Measurements from ENCODE around the gene ENGASE.

ENGASE gene

DNA sequence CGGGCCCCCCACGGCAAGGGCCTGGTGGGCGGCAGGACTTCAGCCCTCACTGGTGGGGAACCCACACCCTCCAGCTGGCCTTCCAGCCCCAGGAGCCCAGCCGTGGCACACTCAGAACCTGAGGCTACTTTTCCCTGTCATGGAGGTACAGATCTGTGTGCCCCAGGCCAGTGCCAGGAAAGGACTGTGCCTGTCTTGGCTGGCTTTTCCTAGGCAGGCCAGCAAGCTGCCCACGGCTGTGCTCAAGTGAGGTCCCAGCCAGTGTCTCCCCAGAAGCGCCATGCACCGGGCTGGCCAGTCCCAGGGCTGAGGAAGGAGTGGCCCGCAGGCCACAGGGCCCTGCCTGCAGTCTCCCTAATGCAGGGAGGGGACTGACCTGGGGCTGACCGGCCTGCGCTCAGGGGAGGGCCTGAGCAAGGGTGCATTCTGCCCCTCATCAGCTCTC, 16.6 kb downstream of the ENGASE start:
- H3K9me3 ChIP-seq (ENCODE audit: control insufficient read depth, low read depth, low read length): no peaks in the 10 kb centered on the region
- H3K27me3 ChIP-seq (ENCODE audit: control insufficient read depth, insufficient read depth, low read length): no peaks in the 10 kb centered on the region
- H3K36me3 ChIP-seq (ENCODE audit: control insufficient read depth, low read depth, low read length): no peaks in the 10 kb centered on the region
- no peak overlapping the region for H3K4me3 ChIP-seq (ENCODE audit: low read length)
- H3K4me1 ChIP-seq (ENCODE audit: control insufficient read depth, low read depth, low read length): no peaks in the 10 kb centered on the region
- H3K27ac ChIP-seq (ENCODE audit: low read length): no peak overlapping the region
- H3K9ac ChIP-seq (ENCODE audit: low read length): no peak overlapping the region

DNA sequence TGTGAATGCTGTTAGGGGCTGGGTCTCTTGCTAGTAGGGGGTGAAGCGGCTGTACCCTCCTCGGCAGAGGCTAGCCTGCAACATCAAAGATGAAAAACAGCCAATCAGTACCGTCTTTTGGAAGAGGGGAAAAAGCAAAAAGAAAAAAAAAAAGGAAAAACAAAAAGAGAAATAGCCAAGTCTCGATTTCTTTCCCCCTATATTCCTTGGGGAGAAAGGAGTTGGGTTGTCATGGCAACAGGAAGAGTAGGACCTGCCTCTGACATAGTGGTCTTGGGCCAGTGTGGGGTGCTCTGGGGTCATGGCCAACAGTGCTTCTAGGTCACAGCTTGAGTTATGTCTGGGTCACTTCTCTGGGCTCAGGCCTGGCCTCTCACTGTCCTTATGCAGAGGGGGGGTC, 17.9 kb downstream of the ENGASE start:
- no peaks in the 10 kb centered on the region for H3K9me3 ChIP-seq (ENCODE audit: control insufficient read depth, low read depth, low read length)
- H3K36me3 ChIP-seq (ENCODE audit: control insufficient read depth, low read depth, low read length): no peaks in the 10 kb centered on the region
- no peak overlapping the region for H3K9ac ChIP-seq (ENCODE audit: low read length)
- no peak overlapping the region for H3K27ac ChIP-seq (ENCODE audit: low read length)
- no peaks in the 10 kb centered on the region for H3K4me1 ChIP-seq (ENCODE audit: control insufficient read depth, low read depth, low read length)
- no peaks in the 10 kb centered on the region for H3K27me3 ChIP-seq (ENCODE audit: control insufficient read depth, insufficient read depth, low read length)
- no peak overlapping the region for H3K4me3 ChIP-seq (ENCODE audit: low read length)

GRCh38 chr17:79093270-79093669, 18.6 kb downstream of the ENGASE start:
- Histone ChIP-seq H3K4me1 (ENCODE audit: control insufficient read depth, low read depth, low read length) (no peaks in the 10 kb centered on the region), H3K4me3 (ENCODE audit: low read length) (no peak overlapping the region), H3K36me3 (ENCODE audit: control insufficient read depth, low read depth, low read length) (no peaks in the 10 kb centered on the region), H3K9ac (ENCODE audit: low read length) (no peak overlapping the region), H3K27ac (ENCODE audit: low read length) (no peak overlapping the region), H3K27me3 (ENCODE audit: control insufficient read depth, insufficient read depth, low read length) (no peaks in the 10 kb centered on the region), H3K9me3 (ENCODE audit: control insufficient read depth, low read depth, low read length) (no peaks in the 10 kb centered on the region)

DNA sequence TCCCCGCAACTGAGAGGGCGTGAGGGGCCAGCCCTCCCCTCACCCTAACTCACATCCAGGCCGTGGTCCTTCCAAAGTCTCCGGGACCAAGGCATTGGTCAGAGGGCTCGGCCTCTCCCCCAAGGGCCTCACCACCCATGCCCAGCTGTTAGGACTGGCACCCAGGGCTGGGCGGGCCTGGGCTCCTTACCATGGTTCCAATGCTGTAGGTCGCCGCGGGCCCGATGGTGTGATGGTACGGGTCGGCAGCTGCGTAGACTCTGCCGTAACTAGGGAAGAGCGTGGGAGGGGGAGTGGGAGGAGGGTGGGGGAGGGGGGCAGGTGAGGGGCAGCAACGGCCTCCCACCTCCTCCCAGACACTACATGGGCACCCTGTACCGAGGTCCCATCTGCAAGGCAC, 19.6 kb downstream of the ENGASE start:
- Histone ChIP-seq H3K4me1 (ENCODE audit: control insufficient read depth, low read depth, low read length) (no peaks in the 10 kb centered on the region), H3K27me3 (ENCODE audit: control insufficient read depth, insufficient read depth, low read length) (no peaks in the 10 kb centered on the region), H3K36me3 (ENCODE audit: control insufficient read depth, low read depth, low read length) (no peaks in the 10 kb centered on the region), H3K9ac (ENCODE audit: low read length) (no peak overlapping the region), H3K27ac (ENCODE audit: low read length) (no peak overlapping the region), H3K4me3 (ENCODE audit: low read length) (no peak overlapping the region), H3K9me3 (ENCODE audit: control insufficient read depth, low read depth, low read length) (no peaks in the 10 kb centered on the region)

GRCh38 chr17:79095345-79096055, 20.9 kb downstream of the ENGASE start:
- H3K36me3 ChIP-seq (ENCODE audit: control insufficient read depth, low read depth, low read length): no peaks in the 10 kb centered on the region
- H3K27ac ChIP-seq (ENCODE audit: low read length): no peak overlapping the region
- no peaks in the 10 kb centered on the region for H3K9me3 ChIP-seq (ENCODE audit: control insufficient read depth, low read depth, low read length)
- no peak overlapping the region for H3K4me3 ChIP-seq (ENCODE audit: low read length)
- H3K27me3 ChIP-seq (ENCODE audit: control insufficient read depth, insufficient read depth, low read length): no peaks in the 10 kb centered on the region
- H3K4me1 ChIP-seq (ENCODE audit: control insufficient read depth, low read depth, low read length): no peaks in the 10 kb centered on the region
- no peak overlapping the region for H3K9ac ChIP-seq (ENCODE audit: low read length)

DNA sequence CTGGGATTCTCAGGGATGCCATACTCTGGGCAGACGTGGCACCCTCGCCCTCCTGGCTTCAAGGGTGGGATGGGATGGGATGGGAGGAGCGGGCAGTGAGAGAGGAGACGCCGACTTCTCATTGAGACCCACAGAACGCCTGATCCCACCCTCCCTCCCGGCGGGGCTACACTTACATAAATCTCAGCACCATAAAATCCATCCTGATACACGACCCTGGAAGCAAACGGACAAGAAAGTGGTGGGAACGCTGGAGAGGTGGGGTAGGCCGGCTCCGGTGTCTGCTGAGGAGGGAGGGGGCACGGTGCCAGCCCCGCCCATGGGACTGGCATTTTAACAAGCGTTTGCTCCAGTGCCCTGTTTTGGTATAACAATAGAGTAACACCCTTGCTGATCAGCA, 21.9 kb downstream of the ENGASE start:
- H3K4me1 ChIP-seq (ENCODE audit: control insufficient read depth, low read depth, low read length): no peaks in the 10 kb centered on the region
- no peaks in the 10 kb centered on the region for H3K27me3 ChIP-seq (ENCODE audit: control insufficient read depth, insufficient read depth, low read length)
- no peak overlapping the region for H3K4me3 ChIP-seq (ENCODE audit: low read length)
- H3K9ac ChIP-seq (ENCODE audit: low read length): no peak overlapping the region
- H3K27ac ChIP-seq (ENCODE audit: low read length): no peak overlapping the region
- H3K36me3 ChIP-seq (ENCODE audit: control insufficient read depth, low read depth, low read length): no peaks in the 10 kb centered on the region
- no peaks in the 10 kb centered on the region for H3K9me3 ChIP-seq (ENCODE audit: control insufficient read depth, low read depth, low read length)

DNA sequence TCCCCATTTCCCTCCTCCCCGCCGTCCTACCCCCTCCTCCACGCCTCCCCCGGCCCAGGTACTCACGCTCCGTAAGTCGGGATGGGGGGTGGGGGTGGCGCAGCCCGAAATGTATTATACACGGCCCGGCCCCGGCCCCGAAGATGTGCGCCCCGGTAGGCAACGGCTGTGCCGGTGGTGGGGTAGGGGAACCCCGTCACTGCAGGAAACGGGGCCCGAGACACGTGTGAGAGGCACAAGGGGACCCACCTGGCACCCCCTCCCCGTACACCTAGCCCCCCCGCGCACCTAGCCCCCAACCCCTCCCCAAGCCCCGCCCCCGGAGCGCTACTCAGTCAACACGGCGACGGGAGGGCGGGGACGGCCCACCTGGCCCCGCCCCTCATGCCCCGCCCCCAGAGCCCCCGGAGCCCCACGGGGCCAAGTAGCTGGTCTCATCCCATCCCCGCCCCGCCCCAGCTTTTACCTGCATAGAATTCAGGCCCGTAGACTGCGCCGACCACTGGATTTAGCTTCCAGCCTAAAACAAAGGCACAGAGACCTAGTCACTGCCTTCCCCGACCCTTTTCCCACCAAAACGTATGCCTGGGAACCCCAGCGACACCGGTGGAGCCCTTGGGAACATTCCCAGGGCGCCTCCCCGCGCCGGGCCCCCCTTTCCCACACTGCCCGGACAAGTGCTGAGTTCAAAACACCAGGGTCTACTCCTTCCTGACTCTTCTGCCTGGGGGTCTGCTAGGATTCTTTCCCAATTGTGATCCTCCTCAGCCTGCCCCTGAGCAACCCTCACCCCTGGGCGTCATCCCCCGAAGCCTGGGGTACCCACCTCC, 22.8 kb downstream of the ENGASE start:
- no peaks in the 10 kb centered on the region for H3K27me3 ChIP-seq (ENCODE audit: control insufficient read depth, insufficient read depth, low read length)
- no peak overlapping the region for H3K9ac ChIP-seq (ENCODE audit: low read length)
- no peaks in the 10 kb centered on the region for H3K36me3 ChIP-seq (ENCODE audit: control insufficient read depth, low read depth, low read length)
- no peaks in the 10 kb centered on the region for H3K4me1 ChIP-seq (ENCODE audit: control insufficient read depth, low read depth, low read length)
- peak overlapping the region; percentile 13 for H3K4me3 ChIP-seq (ENCODE audit: low read length)
- no peak overlapping the region for H3K27ac ChIP-seq (ENCODE audit: low read length)
- H3K9me3 ChIP-seq (ENCODE audit: control insufficient read depth, low read depth, low read length): no peaks in the 10 kb centered on the region

- H3K4me1 ChIP-seq (ENCODE audit: control insufficient read depth, low read depth, low read length): no peaks in the 10 kb centered on the region
- H3K36me3 ChIP-seq (ENCODE audit: control insufficient read depth, low read depth, low read length): no peaks in the 10 kb centered on the region
- H3K9ac ChIP-seq (ENCODE audit: low read length): no peak overlapping the region
- no peak overlapping the region for H3K4me3 ChIP-seq (ENCODE audit: low read length)
- H3K9me3 ChIP-seq (ENCODE audit: control insufficient read depth, low read depth, low read length): no peaks in the 10 kb centered on the region
- no peaks in the 10 kb centered on the region for H3K27me3 ChIP-seq (ENCODE audit: control insufficient read depth, insufficient read depth, low read length)
- H3K27ac ChIP-seq (ENCODE audit: low read length): no peak overlapping the region
Measured at GRCh38 chr17:79098282-79098867, 23.8 kb downstream of the ENGASE start.

GRCh38 chr17:79100405-79100804, 25.8 kb downstream of the ENGASE start:
- no peaks in the 10 kb centered on the region for H3K36me3 ChIP-seq (ENCODE audit: control insufficient read depth, low read depth, low read length)
- H3K27ac ChIP-seq (ENCODE audit: low read length): no peak overlapping the region
- H3K27me3 ChIP-seq (ENCODE audit: control insufficient read depth, insufficient read depth, low read length): no peaks in the 10 kb centered on the region
- H3K9me3 ChIP-seq (ENCODE audit: control insufficient read depth, low read depth, low read length): no peaks in the 10 kb centered on the region
- no peak overlapping the region for H3K9ac ChIP-seq (ENCODE audit: low read length)
- no peak overlapping the region for H3K4me3 ChIP-seq (ENCODE audit: low read length)
- no peaks in the 10 kb centered on the region for H3K4me1 ChIP-seq (ENCODE audit: control insufficient read depth, low read depth, low read length)

DNA sequence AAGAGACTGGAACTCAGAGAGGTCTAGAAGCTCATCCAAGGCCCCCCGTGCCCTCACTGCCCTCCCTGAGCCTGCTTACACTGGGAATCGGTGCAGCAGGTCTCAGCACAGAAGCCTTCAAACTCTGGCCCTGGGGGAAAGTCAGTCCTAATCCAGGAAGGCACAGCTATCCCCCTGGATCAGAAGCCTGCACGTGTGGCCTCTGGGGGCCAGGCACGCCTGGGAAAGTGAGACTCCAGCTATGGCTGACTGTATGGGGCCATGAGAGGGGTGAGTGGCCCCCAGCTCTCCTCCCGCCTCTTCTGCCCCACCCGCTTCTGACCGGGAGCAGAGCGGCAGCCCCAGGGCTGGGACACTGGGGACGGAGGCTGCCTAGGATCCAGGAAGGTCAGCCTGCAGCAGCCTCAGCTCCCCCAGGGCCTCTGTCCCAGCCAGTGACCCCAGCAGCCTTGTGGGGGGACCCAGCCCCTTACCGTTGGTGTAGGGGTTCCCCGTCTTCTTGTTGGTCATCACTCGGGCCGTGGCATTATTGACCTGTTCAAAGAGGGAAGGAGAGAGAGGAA, 26.6 kb downstream of the ENGASE start:
- Histone ChIP-seq H3K27me3 (ENCODE audit: control insufficient read depth, insufficient read depth, low read length) (no peaks in the 10 kb centered on the region), H3K9ac (ENCODE audit: low read length) (no peak overlapping the region), H3K9me3 (ENCODE audit: control insufficient read depth, low read depth, low read length) (no peaks in the 10 kb centered on the region), H3K27ac (ENCODE audit: low read length) (no peak overlapping the region), H3K4me3 (ENCODE audit: low read length) (no peak overlapping the region), H3K4me1 (ENCODE audit: control insufficient read depth, low read depth, low read length) (no peaks in the 10 kb centered on the region), H3K36me3 (ENCODE audit: control insufficient read depth, low read depth, low read length) (no peaks in the 10 kb centered on the region)

- Histone ChIP-seq H3K27me3 (ENCODE audit: control insufficient read depth, insufficient read depth, low read length) (no peaks in the 10 kb centered on the region), H3K36me3 (ENCODE audit: control insufficient read depth, low read depth, low read length) (no peaks in the 10 kb centered on the region), H3K4me3 (ENCODE audit: low read length) (no peak overlapping the region), H3K4me1 (ENCODE audit: control insufficient read depth, low read depth, low read length) (no peaks in the 10 kb centered on the region), H3K9ac (ENCODE audit: low read length) (no peak overlapping the region), H3K9me3 (ENCODE audit: control insufficient read depth, low read depth, low read length) (no peaks in the 10 kb centered on the region), H3K27ac (ENCODE audit: low read length) (no peak overlapping the region)
Measured at GRCh38 chr17:79102214-79102613, 27.6 kb downstream of the ENGASE start.
